H1 (cell line): ENCODE results near the gene BOK. TPM values are rescaled to one million over a fixed set of nuclear protein-coding genes. Genes with fewer than 3 reads are reported as not detected.

ENCODE experiments used
- CTCF ChIA-PET: fragments of 300-600 bp; sonication (Branson Sonifier 250); formaldehyde crosslinking; loops from one replicate; lab custom pipeline; 2021; ENCODE audit not compliant: partially characterized antibody; lab: Charles Lee
- POLR2A ChIA-PET: fragments of 300-600 bp; sonication (Branson Sonifier 250); formaldehyde crosslinking; loops from one replicate; lab custom pipeline; 2021; ENCODE audit warnings: inconsistent platforms; ENCODE audit not compliant: partially characterized antibody; lab: Charles Lee
- DNase-seq, 2 experiments: peaks; one replicate each; pipeline versions ENCODE4 v3.0.0 to v3.0.0-alpha.2; 2010 to 2022; ENCODE audit warnings: low spot score in 2 of 2, low read depth in 1 of 2, mixed read lengths in 1 of 2
- FAIRE-seq: peaks from 2 replicates; lab custom pipeline; 2011; peaks lifted over from hg19 to GRCh38; lab: Jason Lieb, UNC
- H2AFZ ChIP-seq: 2 replicates; pipeline ENCODE4 v1.8.1; 2012; ENCODE audit warnings: low read length, inconsistent platforms
- H2AK5ac ChIP-seq: 2 replicates; pipeline ENCODE4 v1.6.1; 2013; ENCODE audit warnings: low read depth, low read length
- H2BK120ac ChIP-seq: replicated peaks from 2 replicates; pipeline ENCODE3; 2013; ENCODE audit warnings: low read depth, low read length, inconsistent platforms
- H2BK12ac ChIP-seq: 2 replicates; pipeline ENCODE4 v1.6.1; 2013; ENCODE audit warnings: low read depth, low read length
- H2BK15ac ChIP-seq: 2 replicates; pipeline ENCODE4 v1.6.1; 2013; ENCODE audit warnings: low read length
- H2BK20ac ChIP-seq: 2 replicates; pipeline ENCODE4 v1.6.1; 2013; ENCODE audit warnings: low read length
- H2BK5ac ChIP-seq: 2 replicates; pipeline ENCODE4 v1.6.1; 2013; ENCODE audit warnings: low read depth, low read length
- H3K14ac ChIP-seq: 2 replicates; pipeline ENCODE4 v1.6.1; 2013; ENCODE audit warnings: inconsistent platforms; ENCODE audit not compliant: insufficient read length
- H3K18ac ChIP-seq: 2 replicates; pipeline ENCODE4 v1.6.1; 2013; ENCODE audit warnings: low read length; ENCODE audit errors: extremely low read depth
- H3K23ac ChIP-seq: 2 replicates; pipeline ENCODE4 v1.6.1; 2013; ENCODE audit warnings: inconsistent platforms; ENCODE audit not compliant: insufficient read length
- H3K23me2 ChIP-seq: 2 replicates; pipeline ENCODE4 v1.6.1; 2013; ENCODE audit warnings: low read depth, low read length
- H3K27ac ChIP-seq: 2 replicates; pipeline ENCODE4 v1.6.1; 2011; ENCODE audit warnings: low read depth, low read length, inconsistent platforms
- H3K27me3 ChIP-seq, 4 experiments: replicated peaks in 1 of 4; 1 replicate in 1 of 4; 2 replicates in 3 of 4; pipeline versions ENCODE4 v1.6.1 to v1.8.1; 2011 to 2013; ENCODE audit warnings: low read length in 3 of 4, mild to moderate bottlenecking in 3 of 4, inconsistent platforms in 2 of 4, mixed read lengths in 2 of 4, moderate library complexity in 1 of 4; ENCODE audit not compliant: control insufficient read depth in 3 of 4, insufficient read depth in 3 of 4; ENCODE audit errors: extremely low read depth in 1 of 4
- H3K36me3 ChIP-seq, 4 experiments: 2 replicates each; pipeline versions ENCODE4 v1.6.1 to v1.8.1; 2011 to 2013; ENCODE audit warnings: mild to moderate bottlenecking in 4 of 4, low read length in 3 of 4, moderate library complexity in 2 of 4, control low read depth in 1 of 4, inconsistent platforms in 1 of 4; ENCODE audit not compliant: insufficient read depth in 4 of 4, control insufficient read depth in 2 of 4
- H3K4ac ChIP-seq: replicated peaks from 2 replicates; pipeline ENCODE3; 2013; ENCODE audit warnings: low read length, low read depth, mixed read lengths, inconsistent platforms; ENCODE audit not compliant: insufficient read length
- H3K4me1 ChIP-seq, 4 experiments: replicated peaks in 1 of 4; 1 replicate in 1 of 4; 2 replicates in 3 of 4; pipeline versions ENCODE4 v1.6.1 to v1.8.1; 2011 to 2013; ENCODE audit warnings: low read length in 3 of 4, inconsistent platforms in 2 of 4, mixed read lengths in 1 of 4; ENCODE audit not compliant: insufficient read depth in 4 of 4, control insufficient read depth in 3 of 4
- H3K4me2 ChIP-seq, 2 experiments: 2 replicates each; pipeline versions ENCODE4 v1.6.1 to v1.8.1; 2011 to 2013; ENCODE audit warnings: low read depth in 2 of 2, low read length in 2 of 2, control low read depth in 1 of 2, inconsistent platforms in 1 of 2, mild to moderate bottlenecking in 1 of 2; ENCODE audit not compliant: insufficient read depth in 1 of 2
- H3K4me3 ChIP-seq, 4 experiments: fragments of 200-600, 300-600 bp in 1 of 4; sonication (generic), shearing (Covaris generic), sonication (Bioruptor Twin) in 1 of 4; 2 replicates each; pipeline versions ENCODE4 v1.5.1 to v1.8.1; 2011 to 2016; ENCODE audit warnings: low read length in 4 of 4, low read depth in 3 of 4, control low read depth in 2 of 4, inconsistent platforms in 2 of 4, mild to moderate bottlenecking in 2 of 4, mixed read lengths in 1 of 4, moderate library complexity in 1 of 4; ENCODE audit not compliant: insufficient read depth in 2 of 4; ENCODE audit errors: extremely low read depth in 1 of 4
- H3K56ac ChIP-seq: replicated peaks from 2 replicates; pipeline ENCODE3; 2013; ENCODE audit warnings: low read depth, mild to moderate bottlenecking, mixed read lengths, low read length, inconsistent platforms; ENCODE audit not compliant: insufficient read length
- H3K79me1 ChIP-seq: 2 replicates; pipeline ENCODE4 v1.6.1; 2013; ENCODE audit warnings: low read depth, low read length, control low read depth
- H3K79me2 ChIP-seq, 2 experiments: 2 replicates each; pipeline versions ENCODE4 v1.6.1 to v1.8.1; 2012 to 2013; ENCODE audit warnings: low read length in 2 of 2, mild to moderate bottlenecking in 2 of 2, inconsistent platforms in 1 of 2; ENCODE audit not compliant: insufficient read depth in 2 of 2, control insufficient read depth in 1 of 2
- H3K9ac ChIP-seq, 4 experiments: replicated peaks in 1 of 4; 1 replicate in 1 of 4; 2 replicates in 3 of 4; pipeline versions ENCODE4 v1.6.1 to v1.8.1; 2011 to 2013; ENCODE audit warnings: low read depth in 3 of 4, low read length in 3 of 4, control low read depth in 2 of 4, mild to moderate bottlenecking in 2 of 4, moderate library complexity in 2 of 4, inconsistent platforms in 1 of 4; ENCODE audit errors: extremely low read depth in 1 of 4
- H3K9me3 ChIP-seq, 2 experiments: 2 replicates each; pipeline versions ENCODE4 v1.6.1 to v1.8.1; 2012 to 2013; ENCODE audit warnings: mild to moderate bottlenecking in 2 of 2, moderate library complexity in 2 of 2, control low read depth in 1 of 2, inconsistent platforms in 1 of 2, low read depth in 1 of 2, low read length in 1 of 2, mixed read lengths in 1 of 2; ENCODE audit not compliant: insufficient read depth in 2 of 2
- H4K20me1 ChIP-seq, 2 experiments: replicated peaks in 1 of 2; 2 replicates each; pipeline versions ENCODE3 to v1.8.1; 2011 to 2013; ENCODE audit warnings: inconsistent platforms in 2 of 2, low read length in 2 of 2, mild to moderate bottlenecking in 1 of 2; ENCODE audit not compliant: insufficient read depth in 2 of 2, control insufficient read depth in 1 of 2
- H4K5ac ChIP-seq: 2 replicates; pipeline ENCODE4 v1.6.1; 2013; ENCODE audit warnings: low read length, low read depth, mixed read lengths, inconsistent platforms; ENCODE audit not compliant: insufficient read length
- H4K8ac ChIP-seq: 2 replicates; pipeline ENCODE4 v1.8.0; 2013; ENCODE audit warnings: mild to moderate bottlenecking, moderate library complexity, low read length, inconsistent platforms; ENCODE audit not compliant: insufficient read depth; ENCODE audit errors: extremely low read depth
- H4K91ac ChIP-seq: replicated peaks from 2 replicates; pipeline ENCODE3; 2013; ENCODE audit warnings: low read length, mixed read lengths, inconsistent platforms; ENCODE audit not compliant: insufficient read length
- CBX5 ChIP-seq: fragments of 300-800, 300-1000 bp; sonication (generic); IDR thresholded peaks from 2 replicates; pipeline ENCODE4 v1.7.1; 2016; ENCODE audit warnings: antibody characterized with exemption, low read length, low read depth
- EGR1 ChIP-seq: IDR thresholded peaks from 2 replicates; pipeline ENCODE4 v1.6.1; 2011; ENCODE audit warnings: low read depth, low read length, borderline replicate concordance
- EZH2 ChIP-seq: fragments of 200-600 bp; sonication (generic); IDR thresholded peaks from 2 replicates; pipeline ENCODE4 v1.7.1; 2012; ENCODE audit warnings: low read depth, mild to moderate bottlenecking, moderate library complexity, low read length, inconsistent platforms; ENCODE audit not compliant: severe bottlenecking
- GTF2F1 ChIP-seq: IDR thresholded peaks from 2 replicates; pipeline ENCODE4 v1.6.1; 2012; ENCODE audit warnings: low read depth, low read length, improper control_type of control experiment, borderline replicate concordance
- POLR2A ChIP-seq, 2 experiments: IDR thresholded peaks; 1 replicate in 1 of 2; 2 replicates in 1 of 2; pipeline ENCODE4 v1.6.1; 2011; ENCODE audit warnings: low read depth in 2 of 2, low read length in 2 of 2, mild to moderate bottlenecking in 2 of 2; ENCODE audit errors: control extremely low read depth in 1 of 2
- SIN3A ChIP-seq, 2 experiments: IDR thresholded peaks in 1 of 2; conservative IDR thresholded peaks in 1 of 2; 2 replicates each; pipeline ENCODE4 v1.6.1; 2011 to 2012; ENCODE audit warnings: low read length in 2 of 2, improper control_type of control experiment in 1 of 2, low read depth in 1 of 2, mild to moderate bottlenecking in 1 of 2
- SIRT6 ChIP-seq: IDR thresholded peaks from one replicate; pipeline ENCODE4 v1.7.1; 2012; ENCODE audit warnings: low read length, inconsistent platforms
- SUZ12 ChIP-seq: fragments of 200-600 bp; sonication (generic); IDR thresholded peaks from 2 replicates; pipeline ENCODE4 v1.6.1; 2012; ENCODE audit warnings: mild to moderate bottlenecking, inconsistent platforms, low read length, moderate library complexity, mixed read lengths
- TAF7 ChIP-seq: optimal IDR thresholded peaks from 2 replicates; pipeline ENCODE3; 2011; ENCODE audit warnings: low read depth, mild to moderate bottlenecking, inconsistent platforms, low read length, moderate library complexity, borderline replicate concordance
- TBP ChIP-seq: IDR thresholded peaks from 2 replicates; pipeline ENCODE4 v1.6.1; 2011; ENCODE audit warnings: low read depth, low read length, improper control_type of control experiment
- TCF12 ChIP-seq: IDR thresholded peaks from 2 replicates; pipeline ENCODE4 v1.6.1; 2011; ENCODE audit warnings: low read depth, mild to moderate bottlenecking, low read length
- TEAD4 ChIP-seq: IDR thresholded peaks from 2 replicates; pipeline ENCODE4 v1.6.1; 2012; ENCODE audit warnings: low read depth, low read length, inconsistent platforms, mixed read lengths
- YY1 ChIP-seq: IDR thresholded peaks from 2 replicates; pipeline ENCODE4 v1.6.1; 2011; ENCODE audit warnings: low read depth, mild to moderate bottlenecking, low read length
- WGBS, 2 experiments: shearing (Covaris generic) in 1 of 2; methylation state at CpG; one replicate each; pipeline versions ENCODE4 v1.1.6 to v1.1.7; 2013 to 2015; ENCODE audit warnings: low lambda C conversion rate in 2 of 2, mixed read lengths in 2 of 2, inconsistent platforms in 1 of 2, low coverage in 1 of 2, missing lambda C conversion rate in 1 of 2; ENCODE audit not compliant: insufficient replicate concordance in 2 of 2, insufficient coverage in 1 of 2, insufficient read length in 1 of 2; ENCODE audit errors: extremely low coverage in 1 of 2, missing lambda C conversion rate in 1 of 2; 5-methylcytosine and 5-hydroxymethylcytosine counted together
- polyA plus RNA-seq, 7 experiments: library from polyadenylated mRNA; depleted of rRNA in 3 of 7; stranded (reverse) in 5 of 7; unstranded in 2 of 7; fragments of >200 nt in 5 of 7; fragments of 200-250 nt in 2 of 7; gene quantifications; 1 replicate in 5 of 7; 2 replicates in 1 of 7; 4 replicates in 1 of 7; pipeline versions ENCODE4 v1.2.1 to v1.2.3, GENCODE V29; 2011 to 2013; ENCODE audit warnings: missing spikeins in 2 of 7, mixed read lengths in 2 of 7
- total RNA-seq: library from RNA; stranded (reverse); fragmentation: NEBNext Ultra II Directional; extraction: Animal tissue kit (Norgen Biotek cat#: 25700); gene quantifications from 2 replicates; pipeline ENCODE4 v1.2.1, GENCODE V29; 2021

BOK gene
- total and polyA plus RNA-seq, 2 of the 8 experiments (the other 6 are each of a cell fraction or from before 2014, with no cell fraction given) = 33.7 to 37.6 TPM

- Histone ChIP-seq H2BK15ac (no peak overlapping the region), H4K8ac (peak overlapping the region; percentile 73; the same call in 1 of the 2 replicates), H3K23ac (no peak overlapping the region), H3K9me3 (no peaks in the 10 kb centered on the region), H3K4me1 (peaks cover 3 to 10% (median 4%) of the 10 kb centered on the region in 4 experiments), H2BK5ac (no peak overlapping the region), H3K4me3 (peak overlapping the region; percentile 49 to 64 (median 54)), H3K4ac (no peak overlapping the region), H4K5ac (no peak overlapping the region), H4K20me1 (no peaks in the 10 kb centered on the region), H3K14ac (no peak overlapping the region), H3K27me3 (peaks cover 18 to 35% (median 30%) of the 10 kb centered on the region in 4 experiments), H2BK120ac (no peak overlapping the region), H3K27ac (no peak overlapping the region), H3K18ac (no peak overlapping the region), H3K23me2 (peaks cover 11% of the 10 kb centered on the region; the same call in 1 of the 2 replicates), H2AK5ac (no peak overlapping the region), H3K9ac (peak overlapping the region in 2 of 4 experiments; percentile 6 to 13; a peak in 2 of 7 replicates), H2AFZ (no peak overlapping the region), H3K79me2 (no peaks in the 10 kb centered on the region), H3K36me3 (no peaks in the 10 kb centered on the region), H3K79me1 (no peaks in the 10 kb centered on the region), H2BK12ac (no peak overlapping the region), H2BK20ac (no peak overlapping the region), H3K4me2 (peak overlapping the region; percentile 67 to 83), H3K56ac (no peak overlapping the region), H4K91ac (no peak overlapping the region)
- ChIA-PET POLR2A (interaction anchor here (0.7 to 1.7 kb wide), 3 partner anchors 28 to 50 kb away, joined by 3 to 4 read pairs (median 3); no protein-coding TSS in a partner anchor), CTCF (interaction anchor here (1.2 to 1.6 kb wide), 2 partner anchors 15 to 182 kb away, joined by 3 to 4 read pairs; no protein-coding TSS in a partner anchor)
- 64% methylated on average over 10 of the region's 10 CpGs; no CpG with 5 or more reads in 1 of the 2 experiments for WGBS, 2 experiments
- no peak for DNase-seq
- FAIRE-seq = no peak
- no peak for TF ChIP-seq POLR2A (IDR thresholded peaks at IDR 0.05; ENCODE audit: control extremely low read depth in 1 of 2, low read depth in 2 of 2, low read length in 2 of 2)
- no peak for TF ChIP-seq YY1
- TF ChIP-seq TCF12 = no peak
- no peak for TF ChIP-seq EGR1
- TF ChIP-seq TEAD4 = no peak
- TF ChIP-seq SUZ12 = no peak
- TF ChIP-seq TBP = no peak
- TF ChIP-seq CBX5 = no peak
- no peak for TF ChIP-seq SIRT6
- TF ChIP-seq TAF7 = no peak
- TF ChIP-seq EZH2 = no peak
- no peak for TF ChIP-seq GTF2F1
- no peak for TF ChIP-seq SIN3A (conservative IDR thresholded peaks at IDR 0.05 in 1 of 2, IDR thresholded peaks at IDR 0.05 in 1 of 2; ENCODE audit: low read depth in 1 of 2, low read length in 2 of 2)
Measured at GRCh38 chr2:241540401-241540770, 18.2 kb upstream of the BOK start.
